OCI-LY7 (cell line): ENCODE data around the gene ADCY1. TPM values are rescaled to one million over a fixed set of nuclear protein-coding genes. Genes with fewer than 3 reads are reported as not detected.

Source experiments
- BruUV-seq: library from RNA; stranded (reverse); fragments of 400-500 nt; replicated peaks from 2 replicates; lab custom pipeline; 2021; lab: Mats Ljungman, UMichigan
- CTCF ChIA-PET: fragments of 300-600 bp; sonication (Branson Sonifier 250); formaldehyde crosslinking; loops from one replicate; lab custom pipeline; 2022; ENCODE audit warnings: antibody characterized with exemption; ENCODE audit not compliant: unreplicated experiment; lab: Charles Lee
- POLR2A ChIA-PET: fragments of 300-600 bp; sonication (Branson Sonifier 250); formaldehyde crosslinking; loops from one replicate; lab custom pipeline; 2022; ENCODE audit warnings: antibody characterized with exemption; lab: Charles Lee
- DNase-seq: peaks from one replicate; pipeline ENCODE4 v3.0.0-alpha.2; 2015; ENCODE audit warnings: low spot score
- H2AFZ ChIP-seq: fragments of 200-600 bp; sonication (generic), shearing (Covaris generic); 2 replicates; pipeline ENCODE4 v1.6.1; 2014; ENCODE audit warnings: mild to moderate bottlenecking, antibody characterized with exemption, low read length, moderate library complexity
- H3K27ac ChIP-seq: fragments of 200-600 bp; sonication (generic); 2 replicates; pipeline ENCODE4 v1.5.1; 2014; ENCODE audit warnings: mixed run types, low read depth, mild to moderate bottlenecking, moderate library complexity, low read length, inconsistent platforms; ENCODE audit not compliant: poor library complexity, severe bottlenecking
- H3K36me3 ChIP-seq: fragments of 200-600 bp; sonication (generic); 2 replicates; pipeline ENCODE4 v1.6.1; 2014; ENCODE audit warnings: mild to moderate bottlenecking, antibody characterized with exemption, low read length, moderate library complexity, mixed read lengths; ENCODE audit not compliant: insufficient read depth
- H3K4me1 ChIP-seq: fragments of 200-600 bp; sonication (generic); 2 replicates; pipeline ENCODE4 v1.5.1; 2014; ENCODE audit warnings: mild to moderate bottlenecking, low read length; ENCODE audit not compliant: insufficient read depth, poor library complexity, severe bottlenecking
- H3K4me2 ChIP-seq: fragments of 200-600 bp; sonication (generic); 2 replicates; pipeline ENCODE4 v1.6.1; 2014; ENCODE audit warnings: mild to moderate bottlenecking, low read length
- H3K4me3 ChIP-seq: fragments of 200-600 bp; sonication (generic); 2 replicates; pipeline ENCODE4 v1.5.1; 2014; ENCODE audit warnings: mild to moderate bottlenecking, low read depth, low read length; ENCODE audit not compliant: poor library complexity, severe bottlenecking
- H3K79me2 ChIP-seq: fragments of 200-600 bp; sonication (generic); 2 replicates; pipeline ENCODE4 v1.6.1; 2016; ENCODE audit warnings: low read depth, mild to moderate bottlenecking, low read length, moderate library complexity, mixed read lengths; ENCODE audit not compliant: insufficient read depth
- H3K9me2 ChIP-seq: fragments of 200-600 bp; sonication (generic); 2 replicates; pipeline ENCODE4 v1.6.1; 2016; ENCODE audit warnings: mild to moderate bottlenecking, low read length, mixed read lengths; ENCODE audit not compliant: insufficient read depth
- H3K9me3 ChIP-seq: fragments of 200-600 bp; sonication (generic); 2 replicates; pipeline ENCODE4 v1.6.1; 2014; ENCODE audit warnings: mild to moderate bottlenecking, mixed run types, low read length, mixed read lengths
- H4K20me1 ChIP-seq: fragments of 200-600 bp; sonication (generic); 2 replicates; pipeline ENCODE4 v1.6.1; 2014; ENCODE audit warnings: mild to moderate bottlenecking, antibody characterized with exemption, low read length, moderate library complexity, mixed read lengths; ENCODE audit not compliant: insufficient read depth
- EZH2phosphoT487 ChIP-seq: fragments of 200-600 bp; sonication (generic); IDR thresholded peaks from 2 replicates; pipeline ENCODE4 v1.6.1; 2018; ENCODE audit warnings: low read depth, borderline replicate concordance, mild to moderate bottlenecking, mixed run types, antibody characterized with exemption, low read length, moderate library complexity, mixed read lengths
- intact Hi-C: fragments of 100-400 bp; cut with micrococcal nuclease; formaldehyde crosslinking; loops from one replicate; pipeline ENCODE4 v1.10.0; 2022; ENCODE audit not compliant: unreplicated experiment
- total RNA-seq, 2 experiments: library from RNA; depleted of rRNA in 1 of 2; stranded (reverse); fragments of >200 nt in 1 of 2; shearing (Covaris generic) in 1 of 2; gene quantifications; 2 replicates each; pipeline ENCODE4 v1.2.3, GENCODE V29; 2014 to 2022
- TF ChIP-seq, protein P1 (sequence below): fragments of 200-600 bp; sonication (generic); conservative IDR thresholded peaks from 2 replicates; pipeline ENCODE4 v1.5.1; 2014; ENCODE audit warnings: mild to moderate bottlenecking, antibody characterized with exemption, low read length, moderate library complexity, mixed read lengths

Gene ADCY1
- total RNA-seq, 2 experiments from 2014 or later = 0.13 TPM; not detected in 1

DNA sequence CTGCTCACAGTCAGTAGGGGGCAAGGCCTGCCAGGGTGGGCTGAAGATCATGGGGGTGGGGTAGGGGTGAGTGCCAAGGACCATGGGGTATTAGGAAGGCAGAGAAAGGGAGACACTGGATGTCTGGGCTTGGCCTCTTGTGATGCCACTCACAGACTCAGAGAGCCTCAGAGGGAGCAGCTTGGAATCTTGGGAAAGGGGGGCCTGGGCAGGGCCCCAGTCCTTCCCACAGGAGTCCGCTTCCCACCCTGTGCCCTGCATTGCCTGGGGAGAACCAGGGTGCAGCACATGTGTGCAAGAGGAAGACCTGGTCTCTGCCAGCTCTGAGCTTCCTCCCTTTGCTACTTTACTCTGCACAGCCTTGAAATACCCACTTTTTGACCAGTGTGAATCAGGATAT is 4.3 kb downstream of the ADCY1 start:
- TF ChIP-seq, protein P1, sequence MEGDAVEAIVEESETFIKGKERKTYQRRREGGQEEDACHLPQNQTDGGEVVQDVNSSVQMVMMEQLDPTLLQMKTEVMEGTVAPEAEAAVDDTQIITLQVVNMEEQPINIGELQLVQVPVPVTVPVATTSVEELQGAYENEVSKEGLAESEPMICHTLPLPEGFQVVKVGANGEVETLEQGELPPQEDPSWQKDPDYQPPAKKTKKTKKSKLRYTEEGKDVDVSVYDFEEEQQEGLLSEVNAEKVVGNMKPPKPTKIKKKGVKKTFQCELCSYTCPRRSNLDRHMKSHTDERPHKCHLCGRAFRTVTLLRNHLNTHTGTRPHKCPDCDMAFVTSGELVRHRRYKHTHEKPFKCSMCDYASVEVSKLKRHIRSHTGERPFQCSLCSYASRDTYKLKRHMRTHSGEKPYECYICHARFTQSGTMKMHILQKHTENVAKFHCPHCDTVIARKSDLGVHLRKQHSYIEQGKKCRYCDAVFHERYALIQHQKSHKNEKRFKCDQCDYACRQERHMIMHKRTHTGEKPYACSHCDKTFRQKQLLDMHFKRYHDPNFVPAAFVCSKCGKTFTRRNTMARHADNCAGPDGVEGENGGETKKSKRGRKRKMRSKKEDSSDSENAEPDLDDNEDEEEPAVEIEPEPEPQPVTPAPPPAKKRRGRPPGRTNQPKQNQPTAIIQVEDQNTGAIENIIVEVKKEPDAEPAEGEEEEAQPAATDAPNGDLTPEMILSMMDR = no peak
- TF ChIP-seq EZH2phosphoT487 = no peak
- ChIA-PET POLR2A (no interaction called here), CTCF (interaction anchor here (0.6 kb wide), 1 partner anchor 293 kb away, joined by 3 read pairs; no protein-coding TSS in a partner anchor)
- no peaks in the 10 kb centered on the region for H3K79me2 ChIP-seq
- no peaks in the 10 kb centered on the region for H3K9me2 ChIP-seq
- H4K20me1 ChIP-seq = no peaks in the 10 kb centered on the region
- H3K4me3 ChIP-seq = no peak overlapping the region
- H3K27ac ChIP-seq = no peak overlapping the region
- H3K36me3 ChIP-seq = no peaks in the 10 kb centered on the region
- no peaks in the 10 kb centered on the region for H3K9me3 ChIP-seq
- BruUV-seq = no TSS peak
- H2AFZ ChIP-seq = no peak overlapping the region
- H3K4me2 ChIP-seq = no peak overlapping the region
- no peaks in the 10 kb centered on the region for H3K4me1 ChIP-seq
- intact Hi-C loops = no loop called here
- no peak for DNase-seq

DNA sequence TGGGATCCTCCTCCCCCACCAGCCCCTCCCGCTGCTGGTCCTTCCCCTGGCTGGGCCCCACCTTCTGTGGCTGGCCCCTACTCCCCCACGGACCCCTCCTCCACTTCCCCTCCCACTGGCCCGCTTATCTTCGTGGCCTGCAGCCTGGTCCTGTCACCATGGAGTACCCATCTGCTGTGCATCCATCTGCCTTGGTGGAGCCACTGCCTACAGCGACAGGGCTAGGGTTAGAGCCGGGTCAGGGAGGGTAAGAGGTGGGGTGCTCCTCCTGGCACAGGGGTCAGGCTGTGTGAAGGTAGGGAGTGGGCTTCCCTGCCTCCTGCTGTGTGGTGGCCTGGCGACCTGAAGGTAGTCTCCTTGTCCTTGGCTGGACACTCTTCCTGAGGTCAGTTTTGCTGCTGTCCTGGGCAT is 5.2 kb downstream of the ADCY1 start:
- Histone ChIP-seq H3K79me2 (no peaks in the 10 kb centered on the region), H3K4me1 (no peaks in the 10 kb centered on the region), H3K4me3 (no peak overlapping the region), H3K9me3 (no peaks in the 10 kb centered on the region), H3K4me2 (no peak overlapping the region), H3K36me3 (no peaks in the 10 kb centered on the region), H2AFZ (no peak overlapping the region), H4K20me1 (no peaks in the 10 kb centered on the region), H3K27ac (no peak overlapping the region), H3K9me2 (no peaks in the 10 kb centered on the region)
- BruUV-seq = no TSS peak
- CTCF ChIA-PET = no interaction called here
- POLR2A ChIA-PET = interaction anchor here (1.0 kb wide), 1 partner anchor 271 kb away, joined by 3 read pairs; no protein-coding TSS in a partner anchor
- no peak for DNase-seq
- no peak for TF ChIP-seq EZH2phosphoT487
- TF ChIP-seq, protein P1 = no peak
- intact Hi-C loops = no loop called here

DNA sequence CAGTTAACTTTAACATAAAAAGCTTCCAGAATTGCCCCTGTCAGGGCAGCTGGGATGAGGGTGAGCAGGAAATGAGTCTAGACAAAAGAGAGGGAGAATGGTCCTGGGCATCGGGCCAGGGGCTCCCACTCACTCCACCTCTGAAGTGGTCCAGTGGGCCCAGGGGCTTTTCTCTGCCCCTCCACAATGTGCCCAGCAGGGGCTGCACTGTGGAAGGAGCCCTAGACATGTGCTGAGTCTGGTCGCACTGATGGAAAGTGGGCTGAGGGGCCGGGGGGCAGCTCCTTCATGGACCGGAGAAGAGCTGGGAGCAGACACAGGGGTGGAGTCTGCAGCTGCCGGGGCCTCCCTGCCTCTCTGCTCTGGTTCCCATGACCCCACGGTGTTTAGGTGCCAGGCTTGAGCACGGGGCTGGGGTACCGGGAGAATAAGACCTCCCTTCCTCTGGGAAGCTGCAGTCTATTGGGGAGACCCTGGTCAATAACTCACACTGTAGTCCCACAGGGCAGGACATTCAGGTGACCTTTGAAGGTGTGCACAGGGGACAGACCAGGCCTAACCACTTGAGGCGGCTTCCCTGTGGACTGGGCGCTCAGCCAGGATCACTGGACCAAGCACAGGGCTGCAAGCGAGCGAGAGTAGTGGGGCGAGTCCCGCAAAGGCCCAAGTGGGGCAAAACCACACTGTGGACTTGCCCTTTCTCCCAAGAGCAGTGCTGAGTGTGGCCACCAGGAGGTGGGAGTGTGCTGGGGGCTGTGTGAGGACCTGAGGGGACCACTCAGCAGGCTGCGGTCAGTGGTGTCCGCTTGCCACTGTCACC is 6.1 kb downstream of the ADCY1 start:
- BruUV-seq = no TSS peak
- no peak for TF ChIP-seq EZH2phosphoT487
- TF ChIP-seq, protein P1 = 0 out of 2 replicates have a peak, but pooled peaks have one; percentile 18
- no peaks in the 10 kb centered on the region for H3K79me2 ChIP-seq
- H2AFZ ChIP-seq = no peak overlapping the region
- no peaks in the 10 kb centered on the region for H3K9me3 ChIP-seq
- no peaks in the 10 kb centered on the region for H3K36me3 ChIP-seq
- ChIA-PET POLR2A (interaction anchor here (1.0 kb wide), 1 partner anchor 272 kb away, joined by 3 read pairs; no protein-coding TSS in a partner anchor), CTCF (no interaction called here)
- H3K9me2 ChIP-seq = no peaks in the 10 kb centered on the region
- intact Hi-C loops = no loop called here
- no peaks in the 10 kb centered on the region for H4K20me1 ChIP-seq
- no peak overlapping the region for H3K27ac ChIP-seq
- no peak overlapping the region for H3K4me3 ChIP-seq
- DNase-seq = no peak
- H3K4me1 ChIP-seq = no peaks in the 10 kb centered on the region
- no peak overlapping the region for H3K4me2 ChIP-seq
